GM18502 (cell line): ENCODE measurements around the gene MLF1.
"Not testable (repeated sequence)": the region's sequence is repeated elsewhere in the genome, so short reads cannot be mapped to it uniquely, and the experiment has no call there.

Source experiments
- ATAC-seq: cut with Tn5 transposase; IDR thresholded peaks from one replicate; pipeline ENCODE4 v1.9.1; 2021; ENCODE audit warnings: mild to moderate bottlenecking; ENCODE audit not compliant: unreplicated experiment, poor library complexity

The MLF1 gene

GRCh38 chr3:158570999-158571702 is at the start of gene MLF1:
TSS of gene MLF1 (plus strand) at chr3:158571194. CDS start at chr3:158571301, 107 bp downstream.
- peak; percentile 100 for ATAC-seq

- no peak for ATAC-seq
Observed at GRCh38 chr3:158522221-158523136, 48.5 kb upstream of the MLF1 start.

GRCh38 chr3:158528076-158528674 is 42.8 kb upstream of the MLF1 start:
- no peak for ATAC-seq

GRCh38 chr3:158531334-158531733 is 39.7 kb upstream of the MLF1 start:
- no peak for ATAC-seq

- ATAC-seq, result peak; percentile 57
Observed at GRCh38 chr3:158532099-158532734, 38.8 kb upstream of the MLF1 start.

- ATAC-seq, result no peak
Observed at GRCh38 chr3:158535918-158536317, 35.1 kb upstream of the MLF1 start.

GRCh38 chr3:158539414-158540014 is 31.5 kb upstream of the MLF1 start:
- no peak for ATAC-seq

- ATAC-seq, result no peak
Observed at GRCh38 chr3:158540066-158540465, 30.9 kb upstream of the MLF1 start.

- no peak for ATAC-seq
Observed at GRCh38 chr3:158548691-158549090, 22.3 kb upstream of the MLF1 start.

- not testable (repeated sequence) for ATAC-seq
Observed at GRCh38 chr3:158549938-158550337, 21.1 kb upstream of the MLF1 start.

GRCh38 chr3:158552124-158552523 is 18.9 kb upstream of the MLF1 start:
- ATAC-seq, result no peak

- ATAC-seq, result no peak
Observed at GRCh38 chr3:158559504-158559903, 11.5 kb upstream of the MLF1 start.

- no peak for ATAC-seq
Observed at GRCh38 chr3:158560979-158561378, 10.0 kb upstream of the MLF1 start.

GRCh38 chr3:158562674-158563073 is 8.3 kb upstream of the MLF1 start:
- no peak for ATAC-seq

GRCh38 chr3:158563076-158563475 is 7.9 kb upstream of the MLF1 start:
- ATAC-seq, result no peak

- ATAC-seq, result no peak
Observed at GRCh38 chr3:158565076-158565475, 5.9 kb upstream of the MLF1 start.

GRCh38 chr3:158568784-158569183 is 2.2 kb upstream of the MLF1 start:
- no peak for ATAC-seq

GRCh38 chr3:158569794-158570193 is 1.2 kb upstream of the MLF1 start:
- ATAC-seq, result no peak

GRCh38 chr3:158571969-158572765 is 1.2 kb downstream of the MLF1 start:
- no peak for ATAC-seq

- no peak for ATAC-seq
Observed at GRCh38 chr3:158572766-158573060, 1.7 kb downstream of the MLF1 start.
